Heart right ventricle (tissue), 16 donors: ENCODE data around the gene CD99L2. TPM values are rescaled to one million over a fixed set of nuclear protein-coding genes. Genes with fewer than 3 reads are reported as not detected.

ENCODE experiments used
- ATAC-seq, 8 donors: fragments of 200-7000 bp; cut with Tn5 transposase; one replicate each; pipeline ENCODE4 v1.9.1; 2020; ENCODE audit warnings: mild to moderate bottlenecking in 8 of 8, moderate library complexity in 8 of 8, moderate number of reproducible peaks in 1 of 8
- DNase-seq, 2 donors: peaks; one replicate each; pipeline ENCODE4 v3.0.0-alpha.2; 2020
- H3K27ac ChIP-seq, 10 donors: fragments of 200-600 bp; sonication (generic) in 2 of 10; one replicate each; pipeline versions ENCODE4 v1.5.0 to v1.8.0; 2020 to 2022; ENCODE audit warnings: mild to moderate bottlenecking in 3 of 10
- H3K27me3 ChIP-seq, 7 donors: fragments of 200-600 bp; one replicate each; pipeline ENCODE4 v1.8.0; 2021 to 2022; ENCODE audit warnings: mild to moderate bottlenecking in 2 of 7
- H3K36me3 ChIP-seq, 9 donors: fragments of 200-600 bp; sonication (generic) in 1 of 9; one replicate each; pipeline versions ENCODE4 v1.5.0 to v1.8.0; 2020 to 2022; ENCODE audit warnings: mild to moderate bottlenecking in 2 of 9
- H3K4me1 ChIP-seq, 9 donors: fragments of 200-600 bp; sonication (generic) in 1 of 9; one replicate each; pipeline versions ENCODE4 v1.5.0 to v1.8.0; 2020 to 2022; ENCODE audit warnings: mild to moderate bottlenecking in 4 of 9
- H3K4me3 ChIP-seq, 10 donors: fragments of 200-600 bp; sonication (generic) in 2 of 10; one replicate each; pipeline versions ENCODE4 v1.5.0 to v1.8.0; 2020 to 2022; ENCODE audit warnings: mild to moderate bottlenecking in 7 of 10, moderate library complexity in 2 of 10
- H3K9me3 ChIP-seq, 11 donors: fragments of 200-600 bp in 10 of 11; sonication (generic) in 2 of 11; one replicate each; pipeline versions ENCODE4 v1.5.0 to v1.8.0; 2013 to 2022; ENCODE audit warnings: mild to moderate bottlenecking in 2 of 11, control low read depth in 1 of 11, moderate library complexity in 1 of 11
- WGBS, 2 donors: extraction: QIAGEN DNeasy Blood & Tissue Kit; methylation state at CpG; one replicate each; pipeline ENCODE4 v1.1.7; 2013; ENCODE audit warnings: inconsistent platforms in 1 of 2; 5-methylcytosine and 5-hydroxymethylcytosine counted together
- intact Hi-C, 10 donors: fragments of 100-400 bp; cut with DNase I; formaldehyde crosslinking; loops; one replicate each; pipeline versions ENCODE4 v1.11.1 to v1.14.2; 2022
- polyA plus RNA-seq, 2 donors: library from polyadenylated mRNA; stranded (reverse); fragments of 200-250 nt; gene quantifications; one replicate each; pipeline ENCODE4 v1.2.3, GENCODE V29; 2013
- total RNA-seq, 10 donors: library from RNA; stranded (reverse); fragmentation: NEBNext Ultra II Directional in 3 of 10; extraction: Animal tissue kit (Norgen Biotek cat#: 25700) in 3 of 10; gene quantifications; one replicate each; pipeline versions ENCODE4 v1.2.1 to v1.2.4, GENCODE V29; 2021 to 2023
- TF ChIP-seq, protein P1 (sequence below), 9 donors: fragments of 200-600 bp; sonication (generic) in 2 of 9; IDR thresholded peaks; one replicate each; pipeline versions ENCODE4 v1.5.0 to v1.8.0; 2021 to 2022; ENCODE audit warnings: antibody characterized with exemption in 9 of 9, mild to moderate bottlenecking in 5 of 9, moderate library complexity in 1 of 9
- donor health status: Arrhythmogenic right ventricular cardiomyopathy.
- donor health status: ischemic (EF 13 %, LVEDD 7.1; RV severe dilation, severe dysfunction).
- donor health status: healthy with polysubstance abuse.
- donor health status: DM: no; HTN: yes; CAD: no.
- donor health status: DM: no; HTN: no; CAD: no.
- donor health status: ischemic (EF 25% LVEDD 6.9; RV normal size, moderate dysfunction).
- donor health status: ischemic (EF 25% LVEDD 5.7; RV mildly dilated, moderate dysfunction).
- donor health status: healthy.
- donor health status: DM: yes; HTN: yes; CAD: no.
- donor health status: Ischemic cardiomyopathy.
- donor health status: ischemic (EF 35%, LVEDD 5.7; RV mildly dilated, moderate dysfunction).
- donor health status: nonischemic (EF 11% LVEDD 7.7; RV severe dilation, severe dysfunction).
- donor health status: DM: yes; HTN: yes; CAD: no.
- donor health status: PGD.
- donor health status: ischemic (EF 29% LVEDD 5.4; RV normal size, mild dysfunction).
- donor health status: nonischemic (EF 23%, LVEDD 6.1; RV moderate dilation, normal function).

CD99L2 gene
- total and polyA plus RNA-seq, 12 donors = 32.6 to 122 (median 78.8) TPM

DNA sequence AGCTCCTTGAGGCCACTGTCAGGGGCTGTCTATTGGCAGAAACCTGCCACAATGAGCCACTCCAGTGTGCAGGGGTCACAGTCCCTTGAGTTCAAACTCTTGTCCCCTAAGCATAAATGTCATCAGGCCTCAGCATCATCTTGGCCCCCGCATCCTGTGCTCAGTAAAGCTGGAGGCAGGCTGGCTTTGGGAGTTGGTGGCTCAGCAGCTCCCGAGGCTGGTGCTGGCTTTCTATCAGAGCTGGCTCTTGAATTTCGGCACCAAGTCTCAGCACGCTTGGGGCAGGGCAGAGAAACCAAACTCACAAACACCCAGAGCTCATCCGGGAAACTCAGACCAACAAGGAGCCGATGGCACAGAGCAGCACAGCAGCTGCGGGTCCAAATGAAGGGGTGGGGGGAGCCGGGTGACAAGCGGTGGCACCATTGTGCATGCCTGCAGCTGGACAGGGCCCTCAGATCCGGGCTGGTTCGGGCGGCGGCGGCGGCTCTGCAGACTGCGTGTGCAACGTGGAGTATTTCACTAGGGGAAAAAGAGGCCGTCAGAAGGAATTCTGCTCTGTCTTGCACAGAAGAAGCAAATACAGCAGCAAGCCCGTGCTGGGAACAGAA, 129.8 kb downstream of the CD99L2 start:
- DNase-seq (no peak), ATAC-seq (no peak)
- peaks cover 0 to 15% (median 0%) of the 10 kb centered on the region in 9 donors for H3K36me3 ChIP-seq
- H3K9me3 ChIP-seq = no peaks in the 10 kb centered on the region
- intact Hi-C loops = no loop called here
- TF ChIP-seq, protein P1, sequence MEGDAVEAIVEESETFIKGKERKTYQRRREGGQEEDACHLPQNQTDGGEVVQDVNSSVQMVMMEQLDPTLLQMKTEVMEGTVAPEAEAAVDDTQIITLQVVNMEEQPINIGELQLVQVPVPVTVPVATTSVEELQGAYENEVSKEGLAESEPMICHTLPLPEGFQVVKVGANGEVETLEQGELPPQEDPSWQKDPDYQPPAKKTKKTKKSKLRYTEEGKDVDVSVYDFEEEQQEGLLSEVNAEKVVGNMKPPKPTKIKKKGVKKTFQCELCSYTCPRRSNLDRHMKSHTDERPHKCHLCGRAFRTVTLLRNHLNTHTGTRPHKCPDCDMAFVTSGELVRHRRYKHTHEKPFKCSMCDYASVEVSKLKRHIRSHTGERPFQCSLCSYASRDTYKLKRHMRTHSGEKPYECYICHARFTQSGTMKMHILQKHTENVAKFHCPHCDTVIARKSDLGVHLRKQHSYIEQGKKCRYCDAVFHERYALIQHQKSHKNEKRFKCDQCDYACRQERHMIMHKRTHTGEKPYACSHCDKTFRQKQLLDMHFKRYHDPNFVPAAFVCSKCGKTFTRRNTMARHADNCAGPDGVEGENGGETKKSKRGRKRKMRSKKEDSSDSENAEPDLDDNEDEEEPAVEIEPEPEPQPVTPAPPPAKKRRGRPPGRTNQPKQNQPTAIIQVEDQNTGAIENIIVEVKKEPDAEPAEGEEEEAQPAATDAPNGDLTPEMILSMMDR (IDR thresholded peaks at IDR 0.05) = no peak
- H3K27me3 ChIP-seq = no peaks in the 10 kb centered on the region
- no peak overlapping the region for H3K27ac ChIP-seq
- peaks cover 0 to 16% (median 10%) of the 10 kb centered on the region in 9 donors for H3K4me1 ChIP-seq
- no peak overlapping the region for H3K4me3 ChIP-seq
- 86 to 95% methylated on average over 11 to 19 of the region's 19 CpGs for WGBS, 2 donors

DNA sequence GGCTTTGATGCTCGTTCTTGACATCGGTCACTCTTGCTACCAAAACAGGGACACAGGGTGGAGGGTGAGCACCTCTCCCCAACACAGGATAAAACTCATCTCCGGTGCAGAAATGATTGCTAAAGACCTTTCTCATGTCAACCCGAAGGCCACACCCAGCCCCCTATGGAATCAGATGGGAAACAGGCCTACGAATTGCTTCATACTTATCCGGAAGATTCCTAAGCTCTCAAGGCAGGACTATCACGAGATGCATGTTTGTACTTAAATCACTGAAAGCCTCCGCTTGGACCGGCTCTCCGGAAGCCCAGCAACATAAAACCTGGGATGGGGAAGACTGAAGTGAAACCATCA, 130.4 kb downstream of the CD99L2 start:
- Histone ChIP-seq H3K27ac (no peak overlapping the region), H3K4me1 (peaks cover 0 to 16% (median 10%) of the 10 kb centered on the region in 9 donors), H3K27me3 (no peaks in the 10 kb centered on the region), H3K36me3 (peaks cover 0 to 15% (median 0%) of the 10 kb centered on the region in 9 donors), H3K4me3 (no peak overlapping the region), H3K9me3 (no peaks in the 10 kb centered on the region)
- intact Hi-C loops = no loop called here
- WGBS, 2 donors = 72 to 92% methylated on average over 10 of the region's 10 CpGs
- DNase-seq = no peak
- TF ChIP-seq, protein P1 (IDR thresholded peaks at IDR 0.05) = no peak
- ATAC-seq = no peak

DNA sequence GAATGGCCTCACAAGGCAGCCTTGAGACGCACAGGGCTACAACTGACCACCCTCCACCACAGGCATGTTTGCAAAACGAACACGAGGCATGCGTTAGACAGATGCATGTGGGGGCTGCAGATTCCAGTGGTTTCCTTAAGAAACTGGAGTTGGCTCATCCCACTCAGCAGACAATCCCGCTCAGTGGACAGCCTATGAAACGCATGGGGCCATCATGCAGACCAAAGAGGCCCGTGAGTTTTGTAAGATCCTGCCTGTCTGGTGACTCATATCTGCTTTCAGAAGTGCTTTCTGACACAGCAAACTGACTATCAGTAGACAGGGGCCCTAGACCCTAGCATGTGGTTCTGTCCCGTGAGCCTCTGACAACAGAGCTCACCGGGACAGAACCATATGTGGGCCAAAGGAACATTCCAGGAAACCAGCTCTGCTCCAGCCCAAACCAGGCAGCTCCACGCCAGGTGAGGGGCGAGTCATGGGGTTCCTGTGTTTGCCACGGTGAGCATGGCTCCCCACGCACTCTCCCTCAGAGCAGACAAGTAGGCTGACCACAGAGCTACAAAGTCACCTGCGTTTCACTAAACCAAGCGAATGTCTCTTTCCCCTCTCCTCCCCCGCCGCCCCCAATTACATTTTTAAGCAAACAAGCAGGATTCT, 130.9 kb downstream of the CD99L2 start:
- H3K9me3 ChIP-seq = no peaks in the 10 kb centered on the region
- TF ChIP-seq, protein P1 (IDR thresholded peaks at IDR 0.05) = no peak
- peaks cover 0 to 16% (median 10%) of the 10 kb centered on the region in 9 donors for H3K4me1 ChIP-seq
- intact Hi-C loops = no loop called here
- ATAC-seq (peak in 3 of 8 donors; percentile 22 to 28 (median 25)), DNase-seq (no peak)
- no peak overlapping the region for H3K27ac ChIP-seq
- H3K27me3 ChIP-seq = no peaks in the 10 kb centered on the region
- peaks cover 0 to 15% (median 0%) of the 10 kb centered on the region in 9 donors for H3K36me3 ChIP-seq
- H3K4me3 ChIP-seq = no peak overlapping the region
- WGBS, 2 donors = 65 to 70% methylated on average over 17 of the region's 17 CpGs

DNA sequence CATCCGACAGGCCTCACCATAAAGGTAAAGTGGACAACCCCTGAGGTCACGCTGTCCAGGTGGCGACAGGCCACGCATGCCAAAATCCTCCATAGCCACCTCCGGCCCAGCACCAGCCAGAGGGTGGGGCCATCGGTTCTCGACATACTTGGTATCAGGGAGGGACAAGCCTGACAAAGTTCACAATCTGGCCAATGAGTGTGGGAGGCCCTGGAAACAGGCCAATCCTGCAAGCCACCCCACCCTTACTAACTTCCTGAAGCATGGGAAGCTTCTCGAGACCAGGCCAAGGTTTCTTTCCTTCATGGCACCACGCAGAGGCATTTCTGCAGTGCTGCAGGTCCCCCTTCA, 131.4 kb downstream of the CD99L2 start:
- peaks cover 0 to 15% (median 0%) of the 10 kb centered on the region in 9 donors for H3K36me3 ChIP-seq
- no peaks in the 10 kb centered on the region for H3K27me3 ChIP-seq
- peaks cover 0 to 16% (median 10%) of the 10 kb centered on the region in 9 donors for H3K4me1 ChIP-seq
- intact Hi-C loops = no loop called here
- H3K27ac ChIP-seq = no peak overlapping the region
- TF ChIP-seq, protein P1 (IDR thresholded peaks at IDR 0.05) = no peak
- DNase-seq (peak; percentile 23), ATAC-seq (peak in 7 of 8 donors; percentile 45 to 64 (median 50))
- no peaks in the 10 kb centered on the region for H3K9me3 ChIP-seq
- H3K4me3 ChIP-seq = no peak overlapping the region
- 42 to 51% methylated on average over 8 to 9 of the region's 9 CpGs for WGBS, 2 donors
